ENCODE data around the gene RNF186.

RNF186 gene, protein sequence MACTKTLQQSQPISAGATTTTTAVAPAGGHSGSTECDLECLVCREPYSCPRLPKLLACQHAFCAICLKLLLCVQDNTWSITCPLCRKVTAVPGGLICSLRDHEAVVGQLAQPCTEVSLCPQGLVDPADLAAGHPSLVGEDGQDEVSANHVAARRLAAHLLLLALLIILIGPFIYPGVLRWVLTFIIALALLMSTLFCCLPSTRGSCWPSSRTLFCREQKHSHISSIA

DNA sequence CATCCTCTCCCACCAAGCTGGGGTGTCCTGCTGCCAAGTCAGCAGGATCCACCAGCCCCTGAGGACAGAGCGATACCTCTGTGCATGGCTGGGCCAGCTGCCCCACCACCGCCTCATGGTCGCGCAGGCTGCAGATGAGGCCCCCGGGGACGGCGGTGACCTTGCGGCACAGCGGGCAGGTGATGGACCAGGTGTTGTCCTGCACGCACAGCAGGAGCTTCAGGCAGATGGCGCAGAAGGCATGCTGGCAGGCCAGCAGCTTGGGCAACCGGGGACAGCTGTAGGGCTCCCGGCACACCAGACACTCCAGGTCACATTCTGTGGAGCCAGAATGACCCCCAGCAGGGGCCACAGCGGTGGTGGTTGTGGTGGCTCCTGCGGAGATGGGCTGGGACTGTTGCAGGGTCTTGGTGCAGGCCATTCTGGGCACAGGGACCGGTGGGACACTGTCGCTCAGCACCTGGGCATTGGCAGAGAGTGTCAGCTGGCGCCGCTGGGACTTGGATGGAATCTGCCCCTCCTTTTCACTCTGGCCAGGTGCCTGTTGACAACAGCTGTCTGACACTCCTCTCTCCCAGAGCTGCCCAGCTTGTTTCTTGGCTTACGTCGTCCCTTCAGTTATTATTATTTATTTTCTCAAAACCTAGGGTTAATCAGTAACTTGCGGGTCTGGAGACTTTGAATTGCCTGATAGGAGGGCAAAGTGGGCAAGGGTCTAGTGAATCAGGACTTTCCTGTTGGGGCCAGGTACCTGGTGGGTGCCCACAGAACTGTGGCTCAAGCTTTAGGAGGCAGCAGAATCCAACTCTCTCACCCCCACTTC lies at the start of gene RNF186:
RNF186 (minus strand) TSS at position 603 of the 823 bp plus-strand sequence; CDS start at position 421, 182 bp downstream.
- Histone ChIP-seq H3K4me1 (ENCODE audit: control insufficient read depth, insufficient read depth, low read length) (peaks cover 31% of the 10 kb centered on the region), H3K36me3 (ENCODE audit: control insufficient read depth, insufficient read depth, low read length) (no peaks in the 10 kb centered on the region), H3K27me3 (ENCODE audit: control insufficient read depth, insufficient read depth, low read length) (no peaks in the 10 kb centered on the region), H3K27ac (ENCODE audit: low read depth, low read length) (peak within 1 kb of the TSS; percentile 48; the same call in 1 of the 2 replicates), H3K9me3 (ENCODE audit: control insufficient read depth, insufficient read depth, low read depth, low read length) (no peaks in the 10 kb centered on the region), H3K9ac (ENCODE audit: low read length) (no peak within 1 kb of the TSS), H3K4me3 (ENCODE audit: low read depth, low read length) (no peak within 1 kb of the TSS)

DNA sequence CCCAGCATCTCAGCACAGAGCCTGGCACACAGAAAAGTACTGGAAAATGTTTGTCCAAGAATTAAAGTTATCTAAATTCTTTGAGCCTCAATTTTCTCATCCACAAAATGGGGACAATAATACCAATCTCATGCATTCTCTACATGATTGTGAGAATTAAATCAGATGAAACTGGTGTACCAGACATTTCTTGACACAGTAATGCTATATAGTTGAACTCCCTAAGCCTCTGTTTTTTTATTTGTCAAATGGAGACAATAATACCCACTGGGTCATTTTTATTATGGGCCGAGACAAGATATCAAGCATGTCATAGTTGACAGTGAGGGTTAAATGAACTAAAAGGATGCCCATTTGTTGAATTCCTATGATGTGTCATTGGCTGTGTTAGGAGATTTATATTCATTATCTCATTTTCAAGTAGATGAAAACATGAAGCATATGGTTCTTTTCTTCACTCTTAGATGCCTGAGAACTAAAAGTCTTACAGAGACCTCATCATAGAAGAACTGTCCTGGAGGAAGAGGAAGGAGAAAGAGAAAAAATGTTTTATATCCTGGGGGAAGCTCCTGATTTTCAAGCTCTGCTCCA lies 49.6 kb upstream of the RNF186 start:
- no peak overlapping the region for H3K4me3 ChIP-seq (ENCODE audit: low read depth, low read length)
- H3K9ac ChIP-seq (ENCODE audit: low read length): no peak overlapping the region
- H3K27me3 ChIP-seq (ENCODE audit: control insufficient read depth, insufficient read depth, low read length): peaks cover 3% of the 10 kb centered on the region; the same call in 1 of the 2 replicates
- no peaks in the 10 kb centered on the region for H3K36me3 ChIP-seq (ENCODE audit: control insufficient read depth, insufficient read depth, low read length)
- no peak overlapping the region for H3K27ac ChIP-seq (ENCODE audit: low read depth, low read length)
- H3K9me3 ChIP-seq (ENCODE audit: control insufficient read depth, insufficient read depth, low read depth, low read length): peaks cover 8% of the 10 kb centered on the region; the same call in 1 of the 2 replicates
- peaks cover 5% of the 10 kb centered on the region; the same call in 1 of the 2 replicates for H3K4me1 ChIP-seq (ENCODE audit: control insufficient read depth, insufficient read depth, low read length)

DNA sequence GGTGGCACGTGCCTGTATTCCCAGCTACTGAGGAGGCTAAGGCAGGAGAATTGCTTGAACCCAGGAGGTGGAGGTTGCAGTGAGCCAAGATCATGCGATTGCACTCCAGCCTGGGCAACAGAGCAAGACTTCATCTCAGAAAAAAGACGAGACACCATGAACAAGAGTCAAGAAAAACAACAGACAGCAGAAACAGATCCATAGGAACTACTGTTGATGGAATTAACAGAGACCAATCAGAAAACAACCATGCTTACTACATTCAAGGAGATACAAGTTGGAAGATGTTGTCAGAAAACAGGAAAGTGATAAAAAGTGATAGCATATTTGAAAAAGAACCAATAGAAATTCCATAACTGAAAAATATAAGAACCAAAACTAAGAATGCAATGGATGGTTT lies 47.9 kb upstream of the RNF186 start:
- Histone ChIP-seq H3K9me3 (ENCODE audit: control insufficient read depth, insufficient read depth, low read depth, low read length) (peaks cover 8% of the 10 kb centered on the region; the same call in 1 of the 2 replicates), H3K36me3 (ENCODE audit: control insufficient read depth, insufficient read depth, low read length) (no peaks in the 10 kb centered on the region), H3K27ac (ENCODE audit: low read depth, low read length) (no peak overlapping the region), H3K9ac (ENCODE audit: low read length) (no peak overlapping the region), H3K4me3 (ENCODE audit: low read depth, low read length) (no peak overlapping the region), H3K27me3 (ENCODE audit: control insufficient read depth, insufficient read depth, low read length) (peaks cover 3% of the 10 kb centered on the region; the same call in 1 of the 2 replicates), H3K4me1 (ENCODE audit: control insufficient read depth, insufficient read depth, low read length) (peaks cover 5% of the 10 kb centered on the region; the same call in 1 of the 2 replicates)

DNA sequence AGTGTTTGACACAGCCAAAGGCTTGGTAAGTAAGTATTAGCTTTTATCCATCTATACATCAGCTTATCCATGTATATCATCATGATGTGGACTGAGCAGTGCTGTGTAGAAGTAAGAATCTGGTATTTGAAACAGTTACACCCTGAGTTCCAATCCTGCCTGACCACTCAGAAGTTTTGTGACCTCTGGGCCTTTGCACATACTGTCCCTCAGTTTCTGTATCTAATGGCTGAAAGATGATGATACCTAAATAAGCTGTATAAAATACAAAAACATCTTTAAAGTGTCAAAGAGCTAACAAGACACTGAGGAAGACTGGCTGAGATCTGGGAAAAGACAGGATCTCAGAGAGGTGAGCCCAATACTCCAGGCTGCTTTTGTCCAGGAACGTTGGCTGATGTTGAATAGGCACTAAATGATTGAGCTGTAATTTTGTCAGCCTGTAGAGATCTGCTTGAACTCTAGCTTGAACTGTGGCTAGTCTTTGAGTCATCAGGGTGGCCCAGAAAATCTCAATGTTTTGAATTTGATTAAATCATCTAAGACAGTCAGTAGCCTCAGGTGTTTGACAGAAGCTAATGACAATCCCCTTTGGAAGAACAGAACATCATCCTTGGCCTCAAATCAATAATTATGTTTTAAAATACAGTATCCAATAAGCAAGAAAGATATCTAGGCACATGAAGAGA lies 46.9 kb upstream of the RNF186 start:
- H3K36me3 ChIP-seq (ENCODE audit: control insufficient read depth, insufficient read depth, low read length): no peaks in the 10 kb centered on the region
- H3K27me3 ChIP-seq (ENCODE audit: control insufficient read depth, insufficient read depth, low read length): peaks cover 3% of the 10 kb centered on the region; the same call in 1 of the 2 replicates
- H3K9me3 ChIP-seq (ENCODE audit: control insufficient read depth, insufficient read depth, low read depth, low read length): peaks cover 8% of the 10 kb centered on the region; the same call in 1 of the 2 replicates
- no peak overlapping the region for H3K9ac ChIP-seq (ENCODE audit: low read length)
- H3K27ac ChIP-seq (ENCODE audit: low read depth, low read length): no peak overlapping the region
- H3K4me1 ChIP-seq (ENCODE audit: control insufficient read depth, insufficient read depth, low read length): peaks cover 5% of the 10 kb centered on the region; the same call in 1 of the 2 replicates
- no peak overlapping the region for H3K4me3 ChIP-seq (ENCODE audit: low read depth, low read length)

DNA sequence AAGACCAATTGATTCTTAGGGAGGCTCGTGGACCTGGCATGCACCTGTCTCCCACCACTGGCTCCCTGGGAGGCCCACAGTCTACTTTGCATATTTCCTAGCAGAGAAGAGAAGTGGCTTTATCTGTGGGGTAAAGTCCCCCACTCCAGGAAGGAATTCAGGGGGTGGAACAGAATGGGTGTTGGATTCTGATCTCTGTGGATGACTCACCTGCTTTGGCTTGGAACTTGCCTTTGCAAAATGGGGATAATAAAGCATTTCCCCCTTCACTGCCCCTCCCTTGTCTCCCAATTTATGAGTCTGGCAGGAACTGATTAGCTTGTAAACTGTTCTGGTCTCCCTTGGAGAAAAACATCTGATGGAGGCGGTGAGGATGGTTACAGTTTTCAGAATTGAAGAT lies 46.0 kb upstream of the RNF186 start:
- no peaks in the 10 kb centered on the region for H3K36me3 ChIP-seq (ENCODE audit: control insufficient read depth, insufficient read depth, low read length)
- no peak overlapping the region for H3K27ac ChIP-seq (ENCODE audit: low read depth, low read length)
- no peaks in the 10 kb centered on the region for H3K4me1 ChIP-seq (ENCODE audit: control insufficient read depth, insufficient read depth, low read length)
- peaks cover 8% of the 10 kb centered on the region; the same call in 1 of the 2 replicates for H3K9me3 ChIP-seq (ENCODE audit: control insufficient read depth, insufficient read depth, low read depth, low read length)
- H3K27me3 ChIP-seq (ENCODE audit: control insufficient read depth, insufficient read depth, low read length): peaks cover 3% of the 10 kb centered on the region; the same call in 1 of the 2 replicates
- no peak overlapping the region for H3K4me3 ChIP-seq (ENCODE audit: low read depth, low read length)
- H3K9ac ChIP-seq (ENCODE audit: low read length): no peak overlapping the region

DNA sequence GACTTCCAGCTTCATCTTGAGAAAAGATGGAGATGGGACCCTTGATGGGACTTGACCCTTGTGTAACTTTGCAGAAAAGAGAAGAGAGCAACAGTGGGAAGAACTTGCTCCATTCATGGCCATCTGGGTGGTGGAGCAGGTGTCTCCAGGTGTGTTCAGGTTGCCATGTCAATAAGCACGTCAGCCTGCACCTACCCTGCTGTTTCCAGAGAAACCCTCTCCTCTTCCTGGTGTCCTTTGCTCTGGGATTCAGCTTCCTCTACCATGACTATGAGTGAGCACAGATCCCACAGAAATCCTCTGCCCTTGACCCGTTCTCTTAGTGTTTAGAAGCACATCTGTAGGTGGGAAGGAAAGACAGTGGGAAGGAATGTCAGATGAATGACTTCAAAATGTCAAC lies 45.3 kb upstream of the RNF186 start:
- H3K27ac ChIP-seq (ENCODE audit: low read depth, low read length): no peak overlapping the region
- H3K4me3 ChIP-seq (ENCODE audit: low read depth, low read length): no peak overlapping the region
- peaks cover 3% of the 10 kb centered on the region; the same call in 1 of the 2 replicates for H3K27me3 ChIP-seq (ENCODE audit: control insufficient read depth, insufficient read depth, low read length)
- H3K9ac ChIP-seq (ENCODE audit: low read length): no peak overlapping the region
- H3K4me1 ChIP-seq (ENCODE audit: control insufficient read depth, insufficient read depth, low read length): no peaks in the 10 kb centered on the region
- H3K9me3 ChIP-seq (ENCODE audit: control insufficient read depth, insufficient read depth, low read depth, low read length): peaks cover 8% of the 10 kb centered on the region; the same call in 1 of the 2 replicates
- no peaks in the 10 kb centered on the region for H3K36me3 ChIP-seq (ENCODE audit: control insufficient read depth, insufficient read depth, low read length)

DNA sequence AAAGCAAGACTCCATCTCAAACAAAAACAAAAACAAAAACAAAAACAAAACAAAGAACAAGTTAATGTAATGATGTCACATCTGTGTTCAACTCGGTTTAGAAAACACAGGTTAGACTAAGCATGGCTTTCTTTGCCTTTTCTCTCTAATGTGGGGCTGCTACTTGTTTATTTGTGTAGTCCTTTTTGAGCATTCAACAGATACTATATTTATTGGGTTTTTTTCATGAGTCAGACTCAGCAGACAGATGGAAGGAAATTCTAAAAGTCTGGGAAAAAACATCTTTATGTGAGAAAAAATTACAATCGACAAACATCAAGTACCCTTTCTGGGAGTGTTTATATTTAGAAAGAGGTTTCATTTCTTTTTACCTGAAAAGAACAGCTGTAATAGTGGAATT lies 44.8 kb upstream of the RNF186 start:
- Histone ChIP-seq H3K9ac (ENCODE audit: low read length) (no peak overlapping the region), H3K27me3 (ENCODE audit: control insufficient read depth, insufficient read depth, low read length) (peaks cover 3% of the 10 kb centered on the region; the same call in 1 of the 2 replicates), H3K36me3 (ENCODE audit: control insufficient read depth, insufficient read depth, low read length) (no peaks in the 10 kb centered on the region), H3K4me1 (ENCODE audit: control insufficient read depth, insufficient read depth, low read length) (no peaks in the 10 kb centered on the region), H3K27ac (ENCODE audit: low read depth, low read length) (no peak overlapping the region), H3K9me3 (ENCODE audit: control insufficient read depth, insufficient read depth, low read depth, low read length) (peaks cover 8% of the 10 kb centered on the region; the same call in 1 of the 2 replicates), H3K4me3 (ENCODE audit: low read depth, low read length) (no peak overlapping the region)

DNA sequence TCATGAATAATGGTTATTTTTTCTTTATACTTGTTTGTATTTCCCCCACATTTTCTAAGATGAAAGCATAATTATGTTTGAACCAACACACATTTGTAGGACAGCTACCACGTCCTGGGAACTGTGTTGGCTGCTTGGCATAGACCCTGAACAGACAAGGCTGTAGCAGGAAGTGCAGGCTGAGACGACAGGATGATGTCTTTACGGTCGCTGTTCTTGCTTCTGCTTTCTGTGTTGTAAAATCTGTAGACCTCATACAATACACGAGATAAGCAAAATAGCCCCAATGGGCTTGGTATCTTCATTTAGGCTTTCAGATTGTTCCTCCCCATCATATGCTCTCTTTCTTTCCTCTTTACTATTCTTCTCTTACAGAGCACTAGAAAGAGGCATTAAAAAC lies 43.8 kb upstream of the RNF186 start:
- Histone ChIP-seq H3K36me3 (ENCODE audit: control insufficient read depth, insufficient read depth, low read length) (no peaks in the 10 kb centered on the region), H3K4me3 (ENCODE audit: low read depth, low read length) (no peak overlapping the region), H3K27ac (ENCODE audit: low read depth, low read length) (no peak overlapping the region), H3K4me1 (ENCODE audit: control insufficient read depth, insufficient read depth, low read length) (no peaks in the 10 kb centered on the region), H3K9me3 (ENCODE audit: control insufficient read depth, insufficient read depth, low read depth, low read length) (peaks cover 8% of the 10 kb centered on the region; the same call in 1 of the 2 replicates), H3K9ac (ENCODE audit: low read length) (no peak overlapping the region), H3K27me3 (ENCODE audit: control insufficient read depth, insufficient read depth, low read length) (peaks cover 3% of the 10 kb centered on the region; the same call in 1 of the 2 replicates)

DNA sequence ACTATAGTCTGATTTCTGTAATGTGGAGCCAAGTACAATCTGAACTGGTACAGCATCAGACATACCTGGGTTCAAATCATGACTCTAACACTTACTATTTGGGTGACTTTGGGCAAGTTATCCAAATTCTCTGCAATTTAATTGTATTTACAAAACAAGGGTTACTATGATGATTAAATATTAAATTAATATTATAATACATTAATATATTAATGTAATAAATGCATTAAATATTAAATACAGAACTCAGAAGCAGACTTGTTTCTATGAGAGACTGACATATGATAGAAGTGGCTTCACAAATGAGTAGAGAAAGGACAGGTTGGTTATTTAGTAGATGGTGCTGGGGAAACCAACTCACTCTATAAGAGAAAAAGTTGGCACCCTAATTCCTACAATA lies 39.8 kb upstream of the RNF186 start:
- Histone ChIP-seq H3K27ac (ENCODE audit: low read depth, low read length) (no peak overlapping the region), H3K4me1 (ENCODE audit: control insufficient read depth, insufficient read depth, low read length) (peaks cover 3% of the 10 kb centered on the region; the same call in 1 of the 2 replicates), H3K27me3 (ENCODE audit: control insufficient read depth, insufficient read depth, low read length) (no peaks in the 10 kb centered on the region), H3K4me3 (ENCODE audit: low read depth, low read length) (no peak overlapping the region), H3K9me3 (ENCODE audit: control insufficient read depth, insufficient read depth, low read depth, low read length) (no peaks in the 10 kb centered on the region), H3K36me3 (ENCODE audit: control insufficient read depth, insufficient read depth, low read length) (no peaks in the 10 kb centered on the region), H3K9ac (ENCODE audit: low read length) (no peak overlapping the region)

DNA sequence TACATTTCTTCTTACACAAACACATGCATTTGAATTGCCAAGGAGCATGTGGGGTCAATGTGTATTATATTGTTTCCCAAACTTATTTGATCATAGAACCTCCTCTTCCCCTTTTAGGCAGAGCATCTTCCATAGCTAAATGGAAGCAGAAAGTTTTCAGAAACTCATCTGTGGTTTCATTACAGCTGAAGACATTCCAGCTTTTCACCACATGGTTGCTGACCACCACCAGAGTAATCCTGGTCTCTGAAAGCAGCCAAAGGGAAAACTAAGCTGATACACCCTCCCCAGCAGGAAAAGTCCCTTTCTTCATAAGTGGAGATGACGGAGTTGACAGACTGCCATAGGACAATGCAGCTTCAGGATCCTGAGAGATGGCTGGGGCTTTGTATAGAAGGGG lies 37.0 kb upstream of the RNF186 start:
- H3K4me1 ChIP-seq (ENCODE audit: control insufficient read depth, insufficient read depth, low read length): peaks cover 3% of the 10 kb centered on the region; the same call in 1 of the 2 replicates
- H3K4me3 ChIP-seq (ENCODE audit: low read depth, low read length): no peak overlapping the region
- H3K9ac ChIP-seq (ENCODE audit: low read length): no peak overlapping the region
- H3K27me3 ChIP-seq (ENCODE audit: control insufficient read depth, insufficient read depth, low read length): no peaks in the 10 kb centered on the region
- no peak overlapping the region for H3K27ac ChIP-seq (ENCODE audit: low read depth, low read length)
- no peaks in the 10 kb centered on the region for H3K9me3 ChIP-seq (ENCODE audit: control insufficient read depth, insufficient read depth, low read depth, low read length)
- H3K36me3 ChIP-seq (ENCODE audit: control insufficient read depth, insufficient read depth, low read length): no peaks in the 10 kb centered on the region

Measured in HUES6 (cell line).